Mononuclear cell (primary cell): ENCODE measurements around the gene PARP12. TPM values are rescaled to one million over a fixed set of nuclear protein-coding genes. Genes with fewer than 3 reads are reported as not detected.
"Not testable (repeated sequence)": the region's sequence is repeated elsewhere in the genome, so short reads cannot be mapped to it uniquely, and the experiment has no call there.

Experiments
- H3K27me3 ChIP-seq: 2 replicates; pipeline ENCODE4 v1.6.0; 2011; ENCODE audit warnings: low read length, control low read depth; ENCODE audit not compliant: insufficient read depth
- H3K4me1 ChIP-seq: 2 replicates; pipeline ENCODE4 v1.5.1; 2011; ENCODE audit warnings: mild to moderate bottlenecking, low read length, control low read depth; ENCODE audit not compliant: insufficient read depth
- H3K4me3 ChIP-seq: 2 replicates; pipeline ENCODE4 v1.5.1; 2011; ENCODE audit warnings: mild to moderate bottlenecking, low read length, moderate library complexity
- H3K9me3 ChIP-seq: 2 replicates; pipeline ENCODE4 v1.5.1; 2011; ENCODE audit warnings: low read depth, mild to moderate bottlenecking, control low read depth, low read length
- total RNA-seq: library from RNA; depleted of rRNA; stranded (reverse); fragments of >200 nt; gene quantifications from one replicate; pipeline ENCODE4 v1.2.3, GENCODE V29; 2012

The PARP12 gene
- 70.6 TPM for total RNA-seq

- peak within 1 kb of the TSS; percentile 81 for H3K4me3 ChIP-seq
- no peaks in the 10 kb centered on the region for H3K27me3 ChIP-seq
- peaks cover 18% of the 10 kb centered on the region for H3K9me3 ChIP-seq
- peaks cover 50% of the 10 kb centered on the region for H3K4me1 ChIP-seq
Measured at GRCh38 chr7:140062528-140063299, at the start of gene PARP12. Gene PARP12 (minus strand): TSS chr7:140062951. CDS start chr7:140062847, 104 bp downstream.

GRCh38 chr7:140108777-140109176 lies 46.0 kb upstream of the PARP12 start:
- H3K4me1 ChIP-seq, H3K4me3 ChIP-seq, H3K27me3 ChIP-seq, H3K9me3 ChIP-seq: not testable (repeated sequence)

GRCh38 chr7:140096459-140096858 lies 33.7 kb upstream of the PARP12 start:
- H3K9me3 ChIP-seq, result no peaks in the 10 kb centered on the region
- no peaks in the 10 kb centered on the region for H3K27me3 ChIP-seq
- no peaks in the 10 kb centered on the region for H3K4me1 ChIP-seq
- H3K4me3 ChIP-seq, result no peak overlapping the region

DNA sequence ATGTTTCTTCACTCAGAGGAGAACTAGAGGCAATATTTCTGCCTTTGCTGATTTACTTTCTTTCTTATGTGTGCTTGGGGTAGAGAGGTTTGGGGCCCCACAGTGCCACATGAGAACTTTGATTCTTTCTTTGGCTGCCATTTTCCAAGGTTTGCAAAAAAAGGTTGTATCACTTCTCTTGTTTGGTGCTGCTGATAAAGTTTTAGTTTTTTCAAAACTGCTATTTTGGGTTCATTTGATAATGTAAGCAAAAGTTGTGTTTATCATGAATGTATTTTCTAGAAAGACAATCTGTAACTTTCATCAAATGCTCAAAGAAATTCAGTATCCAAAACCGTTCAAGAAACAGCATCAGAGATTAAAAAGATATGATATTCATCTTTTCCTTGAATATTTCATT lies 30.6 kb upstream of the PARP12 start:
- Histone ChIP-seq H3K4me1 (no peaks in the 10 kb centered on the region), H3K27me3 (no peaks in the 10 kb centered on the region), H3K4me3 (no peak overlapping the region), H3K9me3 (no peaks in the 10 kb centered on the region)

GRCh38 chr7:140085447-140085846 lies 22.7 kb upstream of the PARP12 start:
- Histone ChIP-seq H3K4me3 (no peak overlapping the region), H3K4me1 (peaks cover 21% of the 10 kb centered on the region), H3K27me3 (no peaks in the 10 kb centered on the region), H3K9me3 (no peaks in the 10 kb centered on the region)

DNA sequence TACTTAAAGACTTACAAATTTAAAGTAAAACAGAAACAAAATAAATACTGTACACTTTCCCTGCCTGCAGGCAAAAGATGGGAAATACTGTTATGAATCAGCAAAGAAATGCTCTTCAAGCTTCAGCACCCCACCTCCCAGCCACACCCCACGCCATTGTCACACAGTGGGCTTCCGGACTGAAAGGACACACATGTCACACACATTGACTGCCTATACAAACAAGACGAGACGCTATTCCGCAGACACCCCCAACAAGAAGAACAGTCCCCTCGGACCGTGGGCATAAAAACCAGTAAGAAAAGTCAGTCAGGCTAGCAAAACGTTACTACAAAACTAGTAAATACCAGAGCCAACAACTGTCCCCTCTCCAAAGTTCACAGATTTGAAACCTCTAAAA lies 22.2 kb upstream of the PARP12 start:
- Histone ChIP-seq H3K9me3 (no peaks in the 10 kb centered on the region), H3K4me1 (peaks cover 21% of the 10 kb centered on the region), H3K4me3 (no peak overlapping the region), H3K27me3 (no peaks in the 10 kb centered on the region)

- Histone ChIP-seq H3K4me1 (peaks cover 21% of the 10 kb centered on the region), H3K9me3 (no peaks in the 10 kb centered on the region), H3K27me3 (no peaks in the 10 kb centered on the region), H3K4me3 (no peak overlapping the region)
Measured at GRCh38 chr7:140084142-140084655, 21.4 kb upstream of the PARP12 start.

- Histone ChIP-seq H3K4me3 (no peak overlapping the region), H3K9me3 (no peaks in the 10 kb centered on the region), H3K27me3 (no peaks in the 10 kb centered on the region), H3K4me1 (peaks cover 21% of the 10 kb centered on the region)
Measured at GRCh38 chr7:140082770-140083169, 20.0 kb upstream of the PARP12 start.

GRCh38 chr7:140081774-140082425 lies 19.1 kb upstream of the PARP12 start:
- no peaks in the 10 kb centered on the region for H3K27me3 ChIP-seq
- no peak overlapping the region for H3K4me3 ChIP-seq
- peaks cover 19% of the 10 kb centered on the region for H3K4me1 ChIP-seq
- H3K9me3 ChIP-seq, result no peaks in the 10 kb centered on the region

- H3K9me3 ChIP-seq, result no peaks in the 10 kb centered on the region
- H3K4me1 ChIP-seq, result peaks cover 16% of the 10 kb centered on the region
- no peak overlapping the region for H3K4me3 ChIP-seq
- H3K27me3 ChIP-seq, result no peaks in the 10 kb centered on the region
Measured at GRCh38 chr7:140080919-140081318, 18.2 kb upstream of the PARP12 start.

DNA sequence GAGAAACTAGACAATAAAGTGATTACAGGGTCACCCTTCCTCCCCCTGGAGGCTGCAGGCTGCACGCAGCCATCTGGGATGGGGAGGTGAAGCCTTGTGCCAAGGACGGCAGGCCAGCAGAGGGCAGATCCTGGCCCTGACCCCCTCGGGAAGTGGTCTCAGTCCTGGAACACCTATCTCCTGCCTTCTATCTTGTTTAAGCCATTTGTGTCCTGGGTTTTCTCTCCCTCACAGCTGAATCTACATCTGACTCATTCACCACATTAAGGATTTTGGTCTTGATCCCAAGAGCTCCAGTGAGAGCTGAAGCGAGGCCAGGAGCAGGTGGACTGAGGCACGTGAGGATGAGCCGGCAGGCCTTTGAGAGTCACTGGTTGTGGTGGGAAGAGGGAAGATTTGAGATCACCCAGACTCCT lies 16.4 kb upstream of the PARP12 start:
- Histone ChIP-seq H3K4me3 (no peak overlapping the region), H3K27me3 (no peaks in the 10 kb centered on the region), H3K9me3 (no peaks in the 10 kb centered on the region), H3K4me1 (peaks cover 4% of the 10 kb centered on the region)

GRCh38 chr7:140078392-140078791 lies 15.6 kb upstream of the PARP12 start:
- H3K9me3 ChIP-seq, result no peaks in the 10 kb centered on the region
- H3K4me3 ChIP-seq, result no peak overlapping the region
- no peaks in the 10 kb centered on the region for H3K27me3 ChIP-seq
- no peaks in the 10 kb centered on the region for H3K4me1 ChIP-seq

GRCh38 chr7:140074780-140075179 lies 12.0 kb upstream of the PARP12 start:
- Histone ChIP-seq H3K4me3 (no peak overlapping the region), H3K9me3 (no peaks in the 10 kb centered on the region), H3K4me1 (no peaks in the 10 kb centered on the region), H3K27me3 (no peaks in the 10 kb centered on the region)

GRCh38 chr7:140070546-140070945 lies 7.8 kb upstream of the PARP12 start:
- Histone ChIP-seq H3K4me3 (no peak overlapping the region), H3K27me3 (no peaks in the 10 kb centered on the region), H3K9me3 (peaks cover 19% of the 10 kb centered on the region), H3K4me1 (no peaks in the 10 kb centered on the region)

GRCh38 chr7:140069298-140069949 lies 6.7 kb upstream of the PARP12 start:
- H3K9me3 ChIP-seq, result peaks cover 19% of the 10 kb centered on the region
- H3K4me3 ChIP-seq, result no peak overlapping the region
- no peaks in the 10 kb centered on the region for H3K4me1 ChIP-seq
- H3K27me3 ChIP-seq, result no peaks in the 10 kb centered on the region
